ENCODE results near the gene ENPP7. TPM values are rescaled to one million over a fixed set of nuclear protein-coding genes. Genes with fewer than 3 reads are reported as not detected.
"Not testable (repeated sequence)": the region's sequence is repeated elsewhere in the genome, so short reads cannot be mapped to it uniquely, and the experiment has no call there.

The ENPP7 gene
- polyA plus RNA-seq, 1 donor (not counting 4 experiments of a cell fraction or from before 2014, with no cell fraction given): not detected

- Histone ChIP-seq H3K4me1 (ENCODE audit: control insufficient read depth, extremely low read depth, insufficient read depth, low read length) (no peaks in the 10 kb centered on the region), H3K4me3 (ENCODE audit: control insufficient read depth in 2 of 3, extremely low read depth in 1 of 3, insufficient read depth in 2 of 3, low read depth in 1 of 3, low read length in 3 of 3) (no peak overlapping the region), H3K36me3 (ENCODE audit: control insufficient read depth in 2 of 2, extremely low read depth in 1 of 2, insufficient read depth in 2 of 2, low read length in 2 of 2) (no peaks in the 10 kb centered on the region), H3K9ac (ENCODE audit: control insufficient read depth, extremely low read depth, insufficient read depth, low read length) (no peak overlapping the region), H3K9me3 (ENCODE audit: control insufficient read depth, low read depth, low read length) (no peaks in the 10 kb centered on the region), H3K27ac (ENCODE audit: control insufficient read depth, insufficient read depth, low read length) (no peak overlapping the region), H2AFZ (ENCODE audit: control insufficient read depth, low read length) (no peak overlapping the region), H3K4me2 (ENCODE audit: control insufficient read depth, extremely low read depth, insufficient read depth, low read depth, low read length) (no peak overlapping the region), H3K27me3 (ENCODE audit: control insufficient read depth, extremely low read depth, insufficient read depth, low read length) (peaks cover 38% of the 10 kb centered on the region), H4K20me1 (ENCODE audit: control insufficient read depth, extremely low read depth, insufficient read depth, low read length) (no peaks in the 10 kb centered on the region), H3K79me2 (ENCODE audit: control insufficient read depth, insufficient read depth, low read length) (no peaks in the 10 kb centered on the region), H3K9me1 (ENCODE audit: control insufficient read depth, extremely low read depth, insufficient read depth, low read length) (no peaks in the 10 kb centered on the region)
- no peak for DNase-seq (ENCODE audit: low read depth, low spot score)
- dilution Hi-C loops (cut with MboI; ENCODE audit: extremely low pct_ligation_motif_present, low sequenced_read_pairs): no loop called here
- FAIRE-seq: no peak
- no peak for TF ChIP-seq CTCF (optimal IDR thresholded peaks at IDR 0.05 in 1 of 3, IDR thresholded peaks at IDR 0.05 in 1 of 3, conservative IDR thresholded peaks at IDR 0.05 in 1 of 3; ENCODE audit: extremely low read depth in 1 of 3, insufficient read depth in 2 of 3, low read length in 3 of 3)
- TF ChIP-seq EZH2 (IDR thresholded peaks at IDR 0.05; ENCODE audit: low read length): no peak
Measured at GRCh38 chr17:79752175-79752574, 21.4 kb downstream of the ENPP7 start.

GRCh38 chr17:79754370-79754769 lies 23.6 kb downstream of the ENPP7 start:
- Histone ChIP-seq H3K4me1 (ENCODE audit: control insufficient read depth, extremely low read depth, insufficient read depth, low read length) (no peaks in the 10 kb centered on the region), H3K36me3 (ENCODE audit: control insufficient read depth in 2 of 2, extremely low read depth in 1 of 2, insufficient read depth in 2 of 2, low read length in 2 of 2) (no peaks in the 10 kb centered on the region), H3K9me3 (ENCODE audit: control insufficient read depth, low read depth, low read length) (no peaks in the 10 kb centered on the region), H4K20me1 (ENCODE audit: control insufficient read depth, extremely low read depth, insufficient read depth, low read length) (no peaks in the 10 kb centered on the region), H3K9me1 (ENCODE audit: control insufficient read depth, extremely low read depth, insufficient read depth, low read length) (no peaks in the 10 kb centered on the region), H2AFZ (ENCODE audit: control insufficient read depth, low read length) (no peak overlapping the region), H3K27ac (ENCODE audit: control insufficient read depth, insufficient read depth, low read length) (no peak overlapping the region), H3K9ac (ENCODE audit: control insufficient read depth, extremely low read depth, insufficient read depth, low read length) (no peak overlapping the region), H3K79me2 (ENCODE audit: control insufficient read depth, insufficient read depth, low read length) (no peaks in the 10 kb centered on the region), H3K4me2 (ENCODE audit: control insufficient read depth, extremely low read depth, insufficient read depth, low read depth, low read length) (no peak overlapping the region), H3K4me3 (ENCODE audit: control insufficient read depth in 2 of 3, extremely low read depth in 1 of 3, insufficient read depth in 2 of 3, low read depth in 1 of 3, low read length in 3 of 3) (no peak overlapping the region), H3K27me3 (ENCODE audit: control insufficient read depth, extremely low read depth, insufficient read depth, low read length) (peaks cover 18% of the 10 kb centered on the region)
- FAIRE-seq (no peak), DNase-seq (ENCODE audit: low read depth, low spot score) (no peak)
- dilution Hi-C loops (cut with MboI; ENCODE audit: extremely low pct_ligation_motif_present, low sequenced_read_pairs): no loop called here
- TF ChIP-seq EZH2 (IDR thresholded peaks at IDR 0.05; ENCODE audit: low read length): no peak
- no peak for TF ChIP-seq CTCF (optimal IDR thresholded peaks at IDR 0.05 in 1 of 3, IDR thresholded peaks at IDR 0.05 in 1 of 3, conservative IDR thresholded peaks at IDR 0.05 in 1 of 3; ENCODE audit: extremely low read depth in 1 of 3, insufficient read depth in 2 of 3, low read length in 3 of 3)

- H3K4me2 ChIP-seq (ENCODE audit: control insufficient read depth, extremely low read depth, insufficient read depth, low read depth, low read length); H3K9ac ChIP-seq (ENCODE audit: control insufficient read depth, extremely low read depth, insufficient read depth, low read length); DNase-seq (ENCODE audit: low read depth, low spot score); H3K9me3 ChIP-seq (ENCODE audit: control insufficient read depth, low read depth, low read length); H3K4me3 ChIP-seq (ENCODE audit: control insufficient read depth in 2 of 3, extremely low read depth in 1 of 3, insufficient read depth in 2 of 3, low read depth in 1 of 3, low read length in 3 of 3); H2AFZ ChIP-seq (ENCODE audit: control insufficient read depth, low read length); H3K79me2 ChIP-seq (ENCODE audit: control insufficient read depth, insufficient read depth, low read length); dilution Hi-C loops (cut with MboI; ENCODE audit: extremely low pct_ligation_motif_present, low sequenced_read_pairs); H3K9me1 ChIP-seq (ENCODE audit: control insufficient read depth, extremely low read depth, insufficient read depth, low read length); H3K27ac ChIP-seq (ENCODE audit: control insufficient read depth, insufficient read depth, low read length); H3K36me3 ChIP-seq (ENCODE audit: control insufficient read depth in 2 of 2, extremely low read depth in 1 of 2, insufficient read depth in 2 of 2, low read length in 2 of 2); H4K20me1 ChIP-seq (ENCODE audit: control insufficient read depth, extremely low read depth, insufficient read depth, low read length); H3K4me1 ChIP-seq (ENCODE audit: control insufficient read depth, extremely low read depth, insufficient read depth, low read length); FAIRE-seq: not testable (repeated sequence)
- H3K27me3 ChIP-seq (ENCODE audit: control insufficient read depth, extremely low read depth, insufficient read depth, low read length): peaks cover 12% of the 10 kb centered on the region
Measured at GRCh38 chr17:79754903-79755302, 24.2 kb downstream of the ENPP7 start.
